Measurements from ENCODE around the gene WDFY2. TPM values are rescaled to one million over a fixed set of nuclear protein-coding genes. Genes with fewer than 3 reads are reported as not detected.

Gene WDFY2
- total and polyA plus RNA-seq, 8 donors, result 1.4 to 22.6 (median 10.4) TPM

- WGBS, 5 donors, result 34 to 68% (median 61%) methylated on average over 1 of the region's 1 CpG
- no peak overlapping the region for H3K4me3 ChIP-seq
- no peaks in the 10 kb centered on the region for H3K9me3 ChIP-seq
- DNase-seq, result no peak
- H3K4me1 ChIP-seq, result peaks cover 0 to 16% (median 5%) of the 10 kb centered on the region in 4 donors
- intact Hi-C loops (cut with DNase I; ENCODE audit: low total_unique reads), result no loop called here
- TF ChIP-seq POLR2AphosphoS5 (IDR thresholded peaks at IDR 0.05) (no peak), EP300 (IDR thresholded peaks at IDR 0.05) (no peak), POLR2A (IDR thresholded peaks at IDR 0.05) (no peak), CTCF (IDR thresholded peaks at IDR 0.05) (no peak)
- no peak overlapping the region for H3K27ac ChIP-seq
- no peaks in the 10 kb centered on the region for H3K36me3 ChIP-seq
- no peaks in the 10 kb centered on the region for H3K27me3 ChIP-seq
Observed at GRCh38 chr13:51607165-51607564, 22.9 kb downstream of the WDFY2 start.

- Histone ChIP-seq H3K4me3 (no peak overlapping the region), H3K36me3 (no peaks in the 10 kb centered on the region), H3K27me3 (no peaks in the 10 kb centered on the region), H3K4me1 (peaks cover 0 to 23% (median 9%) of the 10 kb centered on the region in 4 donors), H3K27ac (no peak overlapping the region), H3K9me3 (no peaks in the 10 kb centered on the region)
- intact Hi-C loops (cut with DNase I; ENCODE audit: low total_unique reads), result no loop called here
- DNase-seq, result no peak
- WGBS, 5 donors, result 79 to 88% (median 84%) methylated on average over 2 of the region's 2 CpGs
- no peak for TF ChIP-seq POLR2A (IDR thresholded peaks at IDR 0.05)
- TF ChIP-seq EP300 (IDR thresholded peaks at IDR 0.05), result no peak
- no peak for TF ChIP-seq CTCF (IDR thresholded peaks at IDR 0.05)
- TF ChIP-seq POLR2AphosphoS5 (IDR thresholded peaks at IDR 0.05), result no peak
Observed at GRCh38 chr13:51608857-51609406, 24.7 kb downstream of the WDFY2 start.

- WGBS, 5 donors, result 80 to 98% (median 95%) methylated on average over 3 of the region's 3 CpGs
- no peaks in the 10 kb centered on the region for H3K27me3 ChIP-seq
- TF ChIP-seq EP300 (IDR thresholded peaks at IDR 0.05) (no peak), POLR2AphosphoS5 (IDR thresholded peaks at IDR 0.05) (no peak), CTCF (IDR thresholded peaks at IDR 0.05) (no peak), POLR2A (IDR thresholded peaks at IDR 0.05) (no peak)
- H3K9me3 ChIP-seq, result no peaks in the 10 kb centered on the region
- H3K4me3 ChIP-seq, result no peak overlapping the region
- no peak overlapping the region for H3K27ac ChIP-seq
- DNase-seq, result no peak
- H3K4me1 ChIP-seq, result peaks cover 0 to 19% (median 5%) of the 10 kb centered on the region in 4 donors
- intact Hi-C loops (cut with DNase I; ENCODE audit: low total_unique reads), result no loop called here
- no peaks in the 10 kb centered on the region for H3K36me3 ChIP-seq
Observed at GRCh38 chr13:51612867-51613266, 28.6 kb downstream of the WDFY2 start.

- Histone ChIP-seq H3K4me3 (no peak overlapping the region), H3K36me3 (no peaks in the 10 kb centered on the region), H3K27me3 (no peaks in the 10 kb centered on the region), H3K9me3 (no peaks in the 10 kb centered on the region), H3K4me1 (peaks cover 0 to 24% (median 8%) of the 10 kb centered on the region in 4 donors), H3K27ac (no peak overlapping the region)
- intact Hi-C loops (cut with DNase I; ENCODE audit: low total_unique reads), result no loop called here
- TF ChIP-seq CTCF (IDR thresholded peaks at IDR 0.05), result no peak
- no peak for TF ChIP-seq EP300 (IDR thresholded peaks at IDR 0.05)
- TF ChIP-seq POLR2AphosphoS5 (IDR thresholded peaks at IDR 0.05), result no peak
- TF ChIP-seq POLR2A (IDR thresholded peaks at IDR 0.05), result no peak
- WGBS, 5 donors, result 63 to 76% (median 66%) methylated on average over 2 of the region's 2 CpGs
- no peak for DNase-seq
Observed at GRCh38 chr13:51613535-51613934, 29.3 kb downstream of the WDFY2 start.

All from stomach (tissue), 9 donors.